Dedifferentiated amniotic fluid mesenchymal stem cell (primary cell): Measurements from ENCODE around the gene MYADML2.

ENCODE experiments used
- DNase-seq: peaks from one replicate; pipeline ENCODE4 v3.0.0-alpha.2; 2016; ENCODE audit errors: extremely low spot score

The MYADML2 gene

GRCh38 chr17:81911277-81911961 is 35.6 kb downstream of the MYADML2 start, which contains the start of gene PCYT2:
Gene PCYT2 (minus strand): TSS chr17:81911399. CDS start chr17:81911355, 44 bp downstream.
- DNase-seq = peak; percentile 68

- no peak for DNase-seq
Observed at GRCh38 chr17:81910840-81911276, 36.2 kb downstream of the MYADML2 start.

- DNase-seq = no peak
Observed at GRCh38 chr17:81909966-81910839, 36.8 kb downstream of the MYADML2 start.

GRCh38 chr17:81909231-81909630 is 37.8 kb downstream of the MYADML2 start:
- DNase-seq = no peak

GRCh38 chr17:81908793-81909192 is 38.2 kb downstream of the MYADML2 start:
- no peak for DNase-seq

- DNase-seq = no peak
Observed at GRCh38 chr17:81907219-81908145, 39.6 kb downstream of the MYADML2 start.

GRCh38 chr17:81906476-81907218 is 40.4 kb downstream of the MYADML2 start:
- no peak for DNase-seq

GRCh38 chr17:81905993-81906392 is 41.0 kb downstream of the MYADML2 start:
- DNase-seq = no peak

- DNase-seq = no peak
Observed at GRCh38 chr17:81905424-81905875, 41.6 kb downstream of the MYADML2 start.

GRCh38 chr17:81904600-81905423 is 42.2 kb downstream of the MYADML2 start:
- no peak for DNase-seq

- DNase-seq = no peak
Observed at GRCh38 chr17:81903896-81904599, 43.0 kb downstream of the MYADML2 start.

- DNase-seq = no peak
Observed at GRCh38 chr17:81903415-81903831, 43.6 kb downstream of the MYADML2 start.

GRCh38 chr17:81902653-81903414 is 44.2 kb downstream of the MYADML2 start:
- DNase-seq = no peak

- DNase-seq = no peak
Observed at GRCh38 chr17:81902023-81902652, 44.9 kb downstream of the MYADML2 start, which contains the start of gene NPB. Gene NPB (plus strand): TSS chr17:81902238. CDS start chr17:81902278, 40 bp downstream.

GRCh38 chr17:81901167-81902022 is 45.6 kb downstream of the MYADML2 start:
- no peak for DNase-seq

GRCh38 chr17:81900181-81900820 is 46.7 kb downstream of the MYADML2 start:
- DNase-seq = no peak
